B cell (primary cell): ENCODE measurements around the gene SH2D4B. TPM values are rescaled to one million over a fixed set of nuclear protein-coding genes. Genes with fewer than 3 reads are reported as not detected.

Experiments
- ATAC-seq: fragments of 200-7000 bp; cut with Tn5 transposase; one replicate; pipeline ENCODE4 v1.10.0; 2021; ENCODE audit warnings: low read depth, mild to moderate bottlenecking, moderate number of reproducible peaks, moderate library complexity
- CTCF ChIA-PET: fragments of 350-600 bp; sonication (Branson Sonifier 250); formaldehyde crosslinking; loops from one replicate; lab custom pipeline; 2021; ENCODE audit warnings: antibody characterized with exemption, inconsistent platforms; lab: Charles Lee
- POLR2A ChIA-PET: fragments of 350-600 bp; sonication (Branson Sonifier 250); formaldehyde crosslinking; loops from one replicate; lab custom pipeline; 2021; ENCODE audit warnings: antibody characterized with exemption; lab: Charles Lee
- DNase-seq: peaks from one replicate; pipeline ENCODE4 v3.0.0; 2013
- H2AFZ ChIP-seq: 2 replicates; pipeline ENCODE4 v1.6.1; 2012; ENCODE audit warnings: mild to moderate bottlenecking, low read depth, low read length; ENCODE audit not compliant: insufficient read depth, poor library complexity, severe bottlenecking
- H3K27ac ChIP-seq, 2 donors: 1 replicate in 1 of 2; 2 replicates in 1 of 2; pipeline ENCODE4 v1.5.1; 2012 to 2013; ENCODE audit warnings: low read length in 2 of 2, mild to moderate bottlenecking in 2 of 2, moderate library complexity in 1 of 2
- H3K27me3 ChIP-seq, 4 experiments: fragments of 200-600 bp in 1 of 4; sonication (generic) in 1 of 4; replicated peaks in 1 of 4; 1 replicate in 2 of 4; 2 replicates in 2 of 4; pipeline versions ENCODE4 v1.6.1 to v1.7.0; 2013 to 2016; ENCODE audit warnings: low read length in 3 of 4, mild to moderate bottlenecking in 2 of 4, mixed read lengths in 1 of 4, moderate library complexity in 1 of 4; ENCODE audit not compliant: insufficient read depth in 4 of 4, control insufficient read depth in 3 of 4; ENCODE audit errors: control extremely low read depth in 1 of 4
- H3K36me3 ChIP-seq, 2 experiments: replicated peaks in 1 of 2; 1 replicate in 1 of 2; 2 replicates in 1 of 2; pipeline versions ENCODE4 v1.6.1 to v1.7.1; 2013; ENCODE audit warnings: low read length in 1 of 2; ENCODE audit not compliant: insufficient read depth in 2 of 2, control insufficient read depth in 1 of 2; ENCODE audit errors: control extremely low read depth in 1 of 2, extremely low read depth in 1 of 2
- H3K4me1 ChIP-seq, 2 donors: fragments of 200-600 bp in 1 of 2; sonication (generic) in 1 of 2; 1 replicate in 1 of 2; 2 replicates in 1 of 2; pipeline versions ENCODE4 v1.5.1 to v1.6.1; 2013 to 2017; ENCODE audit warnings: low read length in 2 of 2; ENCODE audit not compliant: control insufficient read depth in 2 of 2, insufficient read depth in 2 of 2
- H3K4me2 ChIP-seq: replicated peaks from 2 replicates; pipeline ENCODE3; 2012; ENCODE audit warnings: mild to moderate bottlenecking, low read depth, low read length; ENCODE audit not compliant: poor library complexity, severe bottlenecking
- H3K4me3 ChIP-seq, 5 experiments: fragments of 200-600 bp in 1 of 5; sonication (generic) in 1 of 5; 1 replicate in 3 of 5; 2 replicates in 2 of 5; pipeline versions ENCODE4 v1.5.1 to v1.7.0; 2011 to 2016; ENCODE audit warnings: low read length in 4 of 5, mild to moderate bottlenecking in 4 of 5, low read depth in 2 of 5, control low read depth in 1 of 5, moderate library complexity in 1 of 5; ENCODE audit not compliant: insufficient read depth in 1 of 5; ENCODE audit errors: control extremely low read depth in 1 of 5, extremely low read depth in 1 of 5
- H3K79me2 ChIP-seq: fragments of 200-600 bp; sonication (generic); one replicate; pipeline ENCODE4 v1.6.0; 2016; ENCODE audit warnings: low read length; ENCODE audit not compliant: control insufficient read depth, insufficient read depth
- H3K9ac ChIP-seq: fragments of 200-600 bp; sonication (generic); 2 replicates; pipeline ENCODE4 v1.6.1; 2017; ENCODE audit warnings: mild to moderate bottlenecking, low read length, moderate library complexity
- H3K9me3 ChIP-seq, 3 donors: one replicate each; pipeline versions ENCODE4 v1.6.1 to v1.7.1; 2013; ENCODE audit warnings: low read length in 2 of 3; ENCODE audit not compliant: control insufficient read depth in 2 of 3, insufficient read depth in 1 of 3; ENCODE audit errors: control extremely low read depth in 1 of 3
- H4K20me1 ChIP-seq: 2 replicates; pipeline ENCODE4 v1.6.0; 2012; ENCODE audit warnings: mild to moderate bottlenecking, low read length; ENCODE audit not compliant: insufficient read depth, control insufficient read depth, poor library complexity, severe bottlenecking
- H3K27ac Mint-ChIP-seq: one replicate; pipeline ENCODE4 v1.8.0; 2021; ENCODE audit warnings: mixed read lengths
- H3K27me3 Mint-ChIP-seq: one replicate; pipeline ENCODE4 v1.8.0; 2021; ENCODE audit warnings: mixed read lengths
- H3K4me1 Mint-ChIP-seq: one replicate; pipeline ENCODE4 v1.8.0; 2021; ENCODE audit warnings: mixed read lengths
- H3K4me3 Mint-ChIP-seq: one replicate; pipeline ENCODE4 v1.8.0; 2021; ENCODE audit warnings: mixed read lengths
- H3K9me3 Mint-ChIP-seq: one replicate; pipeline ENCODE4 v1.8.0; 2022; ENCODE audit warnings: mixed read lengths; ENCODE audit not compliant: insufficient read depth
- EZH2 ChIP-seq: IDR thresholded peaks from 2 replicates; pipeline ENCODE4 v1.6.1; 2012; ENCODE audit warnings: borderline replicate concordance, low read depth, mild to moderate bottlenecking, moderate library complexity, low read length; ENCODE audit not compliant: insufficient read depth, poor library complexity, severe bottlenecking
- WGBS: methylation state at CpG from one replicate; pipeline ENCODE4 v1.1.5; 2013; ENCODE audit warnings: missing lambda C conversion rate; ENCODE audit not compliant: insufficient coverage; 5-methylcytosine and 5-hydroxymethylcytosine counted together
- intact Hi-C: fragments of 100-400 bp; cut with micrococcal nuclease; formaldehyde crosslinking; loops from one replicate; pipeline ENCODE4 v1.10.0; 2022
- polyA plus RNA-seq: library from polyadenylated mRNA; depleted of rRNA; stranded (reverse); fragments of >200 nt; gene quantifications from 2 replicates; pipeline ENCODE4 v1.2.3, GENCODE V29; 2012
- total RNA-seq, 2 donors: library from RNA; stranded (reverse); fragments of 120-200 nt in 1 of 2; gene quantifications; 1 replicate in 1 of 2; 2 replicates in 1 of 2; pipeline versions ENCODE4 v1.2.3 to v1.2.4, GENCODE V29; 2013 to 2022
- TF ChIP-seq, protein P1 (sequence below): fragments of 200-600 bp; IDR thresholded peaks from one replicate; pipeline ENCODE4 v1.8.0; 2022; ENCODE audit warnings: antibody characterized with exemption, mild to moderate bottlenecking

SH2D4B gene
- total and polyA plus RNA-seq, 2 donors (not counting 1 experiment from before 2014, with no cell fraction given), result 0.09 to 0.22 TPM

DNA sequence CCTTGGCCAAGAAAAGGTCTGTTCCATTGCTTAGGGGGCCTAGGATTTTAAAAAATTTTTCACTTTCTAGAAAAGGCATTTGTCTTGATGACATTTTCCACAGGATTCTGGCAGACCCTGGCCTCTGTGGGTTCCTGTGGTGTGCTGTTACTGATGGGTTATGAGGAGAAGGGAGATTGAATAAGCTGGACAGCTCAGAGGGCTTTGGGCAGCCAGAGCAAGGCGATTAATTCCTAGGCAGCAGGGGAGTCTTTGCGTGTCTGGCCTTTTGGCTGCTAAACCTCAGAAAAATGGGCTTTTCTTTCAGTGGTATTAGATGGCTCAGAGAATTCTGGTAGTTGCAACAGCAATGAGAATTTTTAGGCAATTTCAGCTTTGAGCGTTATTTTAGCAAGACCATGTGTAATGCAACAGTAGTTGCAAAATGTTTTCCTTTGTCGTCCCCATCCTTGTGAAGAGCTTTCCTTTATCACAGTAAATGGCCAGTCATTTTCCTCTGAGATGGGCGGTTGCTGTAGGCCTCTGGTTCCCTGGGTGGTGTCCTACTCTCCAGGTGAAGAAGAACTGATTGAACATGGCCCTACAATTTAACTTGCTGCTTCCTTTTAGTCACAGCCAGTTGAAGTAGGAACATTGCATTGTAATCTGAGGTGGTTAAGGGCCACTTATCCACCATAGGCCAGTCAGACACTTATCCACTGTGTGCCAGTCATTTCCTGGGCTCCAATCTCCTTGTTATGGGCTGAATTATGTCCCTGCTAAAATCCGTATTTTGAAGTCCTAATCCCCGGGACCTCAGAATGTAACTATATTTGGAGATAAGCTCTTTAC lies 43.2 kb downstream of the SH2D4B start:
- 94% methylated on average over 6 of the region's 7 CpGs for WGBS
- Mint-ChIP-seq H3K4me3 (no peak overlapping the region), H3K4me1 (peaks cover 18% of the 10 kb centered on the region), H3K27ac (no peak overlapping the region), H3K27me3 (peaks cover 2% of the 10 kb centered on the region), H3K9me3 (no peaks in the 10 kb centered on the region)
- ChIA-PET CTCF (interaction anchor here (0.7 to 1.4 kb wide), 2 partner anchors 16 to 198 kb away, joined by 3 to 4 read pairs; no protein-coding TSS in a partner anchor), POLR2A (no interaction called here)
- no peak for DNase-seq
- TF ChIP-seq, protein P1, sequence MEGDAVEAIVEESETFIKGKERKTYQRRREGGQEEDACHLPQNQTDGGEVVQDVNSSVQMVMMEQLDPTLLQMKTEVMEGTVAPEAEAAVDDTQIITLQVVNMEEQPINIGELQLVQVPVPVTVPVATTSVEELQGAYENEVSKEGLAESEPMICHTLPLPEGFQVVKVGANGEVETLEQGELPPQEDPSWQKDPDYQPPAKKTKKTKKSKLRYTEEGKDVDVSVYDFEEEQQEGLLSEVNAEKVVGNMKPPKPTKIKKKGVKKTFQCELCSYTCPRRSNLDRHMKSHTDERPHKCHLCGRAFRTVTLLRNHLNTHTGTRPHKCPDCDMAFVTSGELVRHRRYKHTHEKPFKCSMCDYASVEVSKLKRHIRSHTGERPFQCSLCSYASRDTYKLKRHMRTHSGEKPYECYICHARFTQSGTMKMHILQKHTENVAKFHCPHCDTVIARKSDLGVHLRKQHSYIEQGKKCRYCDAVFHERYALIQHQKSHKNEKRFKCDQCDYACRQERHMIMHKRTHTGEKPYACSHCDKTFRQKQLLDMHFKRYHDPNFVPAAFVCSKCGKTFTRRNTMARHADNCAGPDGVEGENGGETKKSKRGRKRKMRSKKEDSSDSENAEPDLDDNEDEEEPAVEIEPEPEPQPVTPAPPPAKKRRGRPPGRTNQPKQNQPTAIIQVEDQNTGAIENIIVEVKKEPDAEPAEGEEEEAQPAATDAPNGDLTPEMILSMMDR, result no peak
- no peak for TF ChIP-seq EZH2
- ATAC-seq, result no peak
- Histone ChIP-seq H3K79me2 (no peaks in the 10 kb centered on the region), H3K9ac (no peak overlapping the region), H3K9me3 (peaks cover 0 to 2% (median 0%) of the 10 kb centered on the region in 3 donors), H3K36me3 (no peaks in the 10 kb centered on the region), H3K4me1 (peaks cover 10 to 23% of the 10 kb centered on the region in 2 donors), H3K4me2 (no peak overlapping the region), H3K4me3 (no peak overlapping the region), H3K27me3 (no peaks in the 10 kb centered on the region), H2AFZ (no peak overlapping the region), H4K20me1 (no peaks in the 10 kb centered on the region), H3K27ac (no peak overlapping the region)
- intact Hi-C loops, result no loop called here

DNA sequence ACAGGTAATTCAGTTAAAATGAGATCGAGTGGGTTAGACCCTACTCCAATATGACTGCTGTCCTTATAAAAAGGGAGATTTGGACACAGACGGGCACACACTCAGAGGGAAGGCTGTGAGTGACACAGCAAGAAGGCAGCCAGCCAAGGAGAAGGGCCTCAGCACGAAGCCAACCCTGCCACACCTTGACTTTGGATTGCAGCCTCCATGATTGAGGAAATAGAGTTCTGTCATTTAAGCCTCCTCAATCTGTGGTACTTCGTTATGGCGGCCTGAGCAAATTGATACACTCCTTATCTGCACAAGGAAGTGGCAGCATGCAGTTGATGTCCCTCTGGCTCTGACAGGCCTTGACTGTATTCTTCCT lies 43.8 kb downstream of the SH2D4B start:
- 95% methylated on average over 5 of the region's 5 CpGs for WGBS
- CTCF ChIA-PET, result interaction anchor here (0.7 kb wide), 1 partner anchor 199 kb away, joined by 3 read pairs; no protein-coding TSS in a partner anchor

More for the DNA sequence above, 43.8 kb downstream of the SH2D4B start:
- Mint-ChIP-seq H3K9me3 (no peaks in the 10 kb centered on the region), H3K27ac (no peak overlapping the region), H3K4me3 (no peak overlapping the region), H3K27me3 (no peaks in the 10 kb centered on the region), H3K4me1 (peaks cover 18% of the 10 kb centered on the region)
- Histone ChIP-seq H3K4me3 (no peak overlapping the region), H3K79me2 (no peaks in the 10 kb centered on the region), H3K9ac (no peak overlapping the region), H3K27ac (no peak overlapping the region), H3K9me3 (peaks cover 0 to 2% (median 0%) of the 10 kb centered on the region in 3 donors), H3K4me2 (no peak overlapping the region), H3K36me3 (no peaks in the 10 kb centered on the region), H4K20me1 (no peaks in the 10 kb centered on the region), H3K27me3 (no peaks in the 10 kb centered on the region), H2AFZ (no peak overlapping the region), H3K4me1 (peaks cover 10 to 23% of the 10 kb centered on the region in 2 donors)
- intact Hi-C loops, result no loop called here
- TF ChIP-seq EZH2, result no peak
- TF ChIP-seq, protein P1, result no peak
- ATAC-seq, result no peak
- no peak for DNase-seq
- POLR2A ChIA-PET, result no interaction called here
